Measurements from ENCODE around the gene DPP6. TPM values are rescaled to one million over a fixed set of nuclear protein-coding genes. Genes with fewer than 3 reads are reported as not detected.

DPP6 gene
- polyA plus RNA-seq, 2 of the 4 experiments (the other 2 are of a cell fraction), result not detected

- FAIRE-seq (no peak), ATAC-seq (no peak), DNase-seq (ENCODE audit: low read depth in 1 of 2, low spot score in 1 of 2) (no peak)
- no peak for TF ChIP-seq REST (IDR thresholded peaks at IDR 0.05)
- no peak for TF ChIP-seq FOSB (CRISPR knock-in tag; IDR thresholded peaks at IDR 0.05)
- TF ChIP-seq RNF2 (IDR thresholded peaks at IDR 0.05; ENCODE audit: borderline replicate concordance, low read depth), result no peak
- no peak for TF ChIP-seq EHMT2 (IDR thresholded peaks at IDR 0.05; ENCODE audit: low read depth)
- TF ChIP-seq ELK1 (IDR thresholded peaks at IDR 0.05; ENCODE audit: low read depth, low read length), result no peak
- TF ChIP-seq POLR2AphosphoS2 (conservative IDR thresholded peaks at IDR 0.05; ENCODE audit: low read length), result no peak
- TF ChIP-seq ZSCAN20 (CRISPR knock-in tag; IDR thresholded peaks at IDR 0.05), result no peak
- TF ChIP-seq TFCP2L1 (CRISPR knock-in tag; IDR thresholded peaks at IDR 0.05), result no peak
- TF ChIP-seq MYC (IDR thresholded peaks at IDR 0.05; ENCODE audit: borderline replicate concordance, low read length), result no peak
- no peak for TF ChIP-seq BHLHE40 (IDR thresholded peaks at IDR 0.05; ENCODE audit: low read depth, low read length)
- TF ChIP-seq HES2 (IDR thresholded peaks at IDR 0.05), result no peak
- no peak for TF ChIP-seq POLR2A (IDR thresholded peaks at IDR 0.05; ENCODE audit: low read length)
- Histone ChIP-seq H3K4me3 (no peak overlapping the region), H3K4me2 (no peak overlapping the region), H3K4me1 (no peaks in the 10 kb centered on the region), H3K9me3 (no peaks in the 10 kb centered on the region), H3K27ac (no peak overlapping the region)
- ChIA-PET CTCF (no interaction called here), POLR2A (no interaction called here)
- 8% methylated on average over 5 of the region's 5 CpGs for WGBS (ENCODE audit: missing lambda C conversion rate)
These were observed 417.5 kb downstream of the DPP6 start for GRCh38 chr7:154469652-154470051.

GRCh38 chr7:154472343-154472742 is 420.1 kb downstream of the DPP6 start:
- POLR2A ChIA-PET, result no interaction called here
- WGBS (ENCODE audit: missing lambda C conversion rate), result 16% methylated on average over 2 of the region's 2 CpGs
- FAIRE-seq, result no peak

GRCh38 chr7:154473360-154473759 is 421.2 kb downstream of the DPP6 start:
- POLR2A ChIA-PET, result no interaction called here
- 4% methylated on average over 3 of the region's 3 CpGs for WGBS (ENCODE audit: missing lambda C conversion rate)
- ATAC-seq (no peak), DNase-seq (ENCODE audit: low read depth in 1 of 2, low spot score in 1 of 2) (no peak), FAIRE-seq (no peak)
- TF ChIP-seq BCL3 (IDR thresholded peaks at IDR 0.05), result no peak
- no peak for TF ChIP-seq TP53 (CRISPR knock-in tag; IDR thresholded peaks at IDR 0.05)
- CTCF ChIA-PET, result no interaction called here
- no peaks in the 10 kb centered on the region for H3K9me3 ChIP-seq
- no peak overlapping the region for H3K4me2 ChIP-seq
- no peak overlapping the region for H3K4me3 ChIP-seq
- no peak overlapping the region for H3K27ac ChIP-seq
- H3K4me1 ChIP-seq, result no peaks in the 10 kb centered on the region

More at GRCh38 chr7:154472343-154472742, 420.1 kb downstream of the DPP6 start:
- CTCF ChIA-PET, result no interaction called here
- TF ChIP-seq CBX8 (IDR thresholded peaks at IDR 0.05), result no peak
- H3K27ac ChIP-seq, result no peak overlapping the region
- H3K4me2 ChIP-seq, result no peak overlapping the region
- no peak for ATAC-seq
- H3K9me3 ChIP-seq, result no peaks in the 10 kb centered on the region
- H3K4me1 ChIP-seq, result no peaks in the 10 kb centered on the region
- no peak for DNase-seq (ENCODE audit: low read depth in 1 of 2, low spot score in 1 of 2)
- H3K4me3 ChIP-seq, result no peak overlapping the region
